Mucosa of descending colon (tissue), 3 donors: ENCODE data around the gene SYNDIG1. TPM values are rescaled to one million over a fixed set of nuclear protein-coding genes. Genes with fewer than 3 reads are reported as not detected.

ENCODE experiments used
- ATAC-seq: fragments of 200-7000 bp; cut with Tn5 transposase; one replicate; pipeline ENCODE4 v1.9.1; 2020; ENCODE audit warnings: mild to moderate bottlenecking, moderate library complexity
- DNase-seq, 3 donors: peaks; one replicate each; pipeline ENCODE4 v3.0.0-alpha.2; 2020
- H3K36me3 ChIP-seq: fragments of 200-600 bp; one replicate; pipeline ENCODE4 v1.8.0; 2021; ENCODE audit warnings: low read depth, mild to moderate bottlenecking
- H3K4me1 ChIP-seq: fragments of 200-600 bp; one replicate; pipeline ENCODE4 v1.8.0; 2021; ENCODE audit warnings: low read depth, mild to moderate bottlenecking
- H3K4me3 ChIP-seq: fragments of 200-600 bp; one replicate; pipeline ENCODE4 v1.8.0; 2021; ENCODE audit warnings: mild to moderate bottlenecking
- H3K9me3 ChIP-seq: fragments of 200-600 bp; one replicate; pipeline ENCODE4 v1.8.0; 2021; ENCODE audit warnings: mild to moderate bottlenecking
- intact Hi-C, 2 donors: fragments of 100-400 bp; cut with DNase I in 1 of 2; cut with micrococcal nuclease in 1 of 2; formaldehyde crosslinking; loops; one replicate each; pipeline versions ENCODE4 v1.11.0 to v1.11.1; 2022; cut with DNase I, micrococcal nuclease
- total RNA-seq, 3 donors: library from RNA; stranded (reverse); fragmentation: NEBNext Ultra II Directional in 2 of 3; extraction: Animal tissue kit (Norgen Biotek cat#: 25700) in 2 of 3; gene quantifications; one replicate each; pipeline versions ENCODE4 v1.2.1 to v1.2.4, GENCODE V29; 2021 to 2023
- TF ChIP-seq, protein P1 (sequence below): fragments of 200-600 bp; IDR thresholded peaks from one replicate; pipeline ENCODE4 v1.8.0; 2022; ENCODE audit warnings: antibody characterized with exemption, mild to moderate bottlenecking
- donor health status: DM: no; HTN: no; CAD: no; lungs with moderate emphysema.
- donor health status: DM: no; HTN: no; CAD: no.
- donor health status: DM: no; HTN: yes; CAD: no.

Gene SYNDIG1
- total RNA-seq, 3 donors from 2014 or later: 0.12 to 0.46 (median 0.35) TPM

GRCh38 chr20:24679448-24680047, 210.1 kb downstream of the SYNDIG1 start:
- ATAC-seq (no peak), DNase-seq (no peak)
- Histone ChIP-seq H3K36me3 (no peaks in the 10 kb centered on the region), H3K4me1 (no peaks in the 10 kb centered on the region), H3K9me3 (no peaks in the 10 kb centered on the region), H3K4me3 (no peak overlapping the region)
- intact Hi-C loops: no loop called here
- TF ChIP-seq, protein P1, sequence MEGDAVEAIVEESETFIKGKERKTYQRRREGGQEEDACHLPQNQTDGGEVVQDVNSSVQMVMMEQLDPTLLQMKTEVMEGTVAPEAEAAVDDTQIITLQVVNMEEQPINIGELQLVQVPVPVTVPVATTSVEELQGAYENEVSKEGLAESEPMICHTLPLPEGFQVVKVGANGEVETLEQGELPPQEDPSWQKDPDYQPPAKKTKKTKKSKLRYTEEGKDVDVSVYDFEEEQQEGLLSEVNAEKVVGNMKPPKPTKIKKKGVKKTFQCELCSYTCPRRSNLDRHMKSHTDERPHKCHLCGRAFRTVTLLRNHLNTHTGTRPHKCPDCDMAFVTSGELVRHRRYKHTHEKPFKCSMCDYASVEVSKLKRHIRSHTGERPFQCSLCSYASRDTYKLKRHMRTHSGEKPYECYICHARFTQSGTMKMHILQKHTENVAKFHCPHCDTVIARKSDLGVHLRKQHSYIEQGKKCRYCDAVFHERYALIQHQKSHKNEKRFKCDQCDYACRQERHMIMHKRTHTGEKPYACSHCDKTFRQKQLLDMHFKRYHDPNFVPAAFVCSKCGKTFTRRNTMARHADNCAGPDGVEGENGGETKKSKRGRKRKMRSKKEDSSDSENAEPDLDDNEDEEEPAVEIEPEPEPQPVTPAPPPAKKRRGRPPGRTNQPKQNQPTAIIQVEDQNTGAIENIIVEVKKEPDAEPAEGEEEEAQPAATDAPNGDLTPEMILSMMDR: no peak

DNA sequence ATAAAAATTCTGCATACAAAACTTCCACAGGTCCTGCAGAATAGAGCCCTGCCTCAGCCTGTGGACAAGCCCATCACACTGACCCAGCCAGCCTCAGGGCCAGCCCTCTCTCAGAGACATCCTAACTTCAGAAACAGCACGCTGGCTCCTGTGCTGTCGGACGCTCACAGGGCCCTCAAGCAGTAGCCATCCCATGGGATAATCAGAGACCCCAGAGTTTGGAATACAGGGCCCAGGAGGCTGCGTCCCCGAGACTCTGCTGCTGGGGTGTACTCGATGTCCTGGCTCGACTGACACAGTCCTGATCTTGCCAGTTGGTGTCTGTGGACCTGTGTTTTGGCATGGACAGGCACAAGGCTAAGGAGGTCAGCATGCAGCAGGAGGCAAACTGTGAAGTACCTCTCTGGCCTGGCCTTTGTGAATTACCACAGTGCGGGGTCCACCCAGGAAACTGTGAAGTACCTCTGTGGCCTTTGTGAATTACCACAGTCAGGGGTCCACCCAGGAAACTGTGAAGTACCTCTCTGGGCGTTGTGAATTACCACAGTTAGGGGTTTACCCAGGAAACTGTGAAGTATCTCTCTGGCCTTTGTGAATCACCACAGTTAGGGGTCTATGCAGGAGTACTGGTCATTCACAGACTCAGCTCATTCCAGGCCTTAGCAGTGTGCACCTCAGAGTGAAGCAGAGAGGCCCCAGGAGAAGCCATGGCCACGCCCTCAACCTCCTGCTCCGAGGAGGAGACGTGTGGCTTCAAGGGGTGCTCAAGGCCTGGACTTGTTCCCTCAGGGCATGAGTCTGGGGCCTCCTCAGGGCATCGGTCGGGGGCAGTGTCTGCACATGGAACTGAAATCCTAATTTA, 212.4 kb downstream of the SYNDIG1 start:
- no peak overlapping the region for H3K4me3 ChIP-seq
- intact Hi-C loops: no loop called here
- no peaks in the 10 kb centered on the region for H3K4me1 ChIP-seq
- no peaks in the 10 kb centered on the region for H3K9me3 ChIP-seq
- TF ChIP-seq, protein P1: no peak
- no peak for ATAC-seq
- no peak for DNase-seq
- no peaks in the 10 kb centered on the region for H3K36me3 ChIP-seq

DNA sequence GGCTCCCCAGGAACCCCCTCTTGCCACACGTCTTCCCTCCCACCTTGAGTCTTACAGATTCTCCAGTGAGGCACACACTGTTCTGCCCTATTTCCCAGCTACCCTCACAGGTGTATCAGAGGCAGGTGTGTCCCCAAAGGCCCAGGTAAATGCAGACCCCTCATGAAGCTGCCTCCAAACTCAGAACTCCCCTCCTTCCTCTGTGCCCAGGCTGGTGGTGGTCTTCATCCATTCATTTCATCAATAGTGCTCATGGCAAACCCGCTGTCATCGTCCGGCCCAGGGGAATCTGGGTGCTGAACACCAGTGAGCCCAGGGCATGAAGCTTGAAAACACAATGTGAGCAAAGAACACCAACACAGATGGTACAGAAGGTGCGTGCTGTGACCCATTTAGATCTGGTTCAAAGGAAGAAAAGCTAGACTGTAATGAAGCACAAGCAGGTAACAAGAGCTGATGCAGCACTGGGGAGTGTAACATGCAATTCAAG, 213.1 kb downstream of the SYNDIG1 start:
- DNase-seq (no peak), ATAC-seq (no peak)
- Histone ChIP-seq H3K4me1 (no peaks in the 10 kb centered on the region), H3K9me3 (peaks cover under 1% of the 10 kb centered on the region), H3K36me3 (no peaks in the 10 kb centered on the region), H3K4me3 (no peak overlapping the region)
- TF ChIP-seq, protein P1: no peak
- intact Hi-C loops: no loop called here

GRCh38 chr20:24683676-24684075, 214.2 kb downstream of the SYNDIG1 start:
- intact Hi-C loops: no loop called here
- Histone ChIP-seq H3K4me1 (no peaks in the 10 kb centered on the region), H3K36me3 (no peaks in the 10 kb centered on the region), H3K4me3 (no peak overlapping the region), H3K9me3 (peaks cover 4% of the 10 kb centered on the region)
- TF ChIP-seq, protein P1: no peak
- DNase-seq (no peak), ATAC-seq (no peak)

DNA sequence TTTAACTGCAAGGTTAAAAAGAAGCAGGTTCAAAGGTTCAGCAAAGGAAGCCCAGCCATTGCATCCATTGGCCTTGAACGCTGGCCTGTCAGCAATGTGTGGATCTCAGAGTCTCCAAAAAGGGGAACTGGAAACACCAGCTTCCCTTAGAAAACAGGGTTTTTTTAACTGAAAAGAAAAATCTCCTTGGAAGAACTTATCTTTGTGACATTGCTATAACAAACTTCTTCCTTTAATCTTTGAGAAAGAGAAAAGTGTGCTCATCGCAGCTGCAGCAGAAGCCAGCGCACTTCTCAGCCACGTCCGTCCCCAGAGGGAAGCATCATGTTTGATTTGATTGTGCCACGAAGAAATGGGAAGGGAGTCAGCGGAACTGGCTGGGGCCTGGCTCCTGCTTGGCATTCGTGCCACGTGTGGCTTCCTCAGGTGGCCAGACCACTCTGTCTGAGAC, 215.0 kb downstream of the SYNDIG1 start:
- intact Hi-C loops: no loop called here
- H3K36me3 ChIP-seq: no peaks in the 10 kb centered on the region
- no peaks in the 10 kb centered on the region for H3K4me1 ChIP-seq
- no peak overlapping the region for H3K4me3 ChIP-seq
- TF ChIP-seq, protein P1: no peak
- H3K9me3 ChIP-seq: peaks cover 4% of the 10 kb centered on the region
- DNase-seq: no peak
- no peak for ATAC-seq
